WTC11 (cell line): ENCODE results near the gene MGAT5B. TPM values are rescaled to one million over a fixed set of nuclear protein-coding genes. Genes with fewer than 3 reads are reported as not detected.

ENCODE experiments used
- CREB1 ChIP-seq: sonication (generic); formaldehyde crosslinking; IDR thresholded peaks from 2 replicates; pipeline ENCODE4 v1.8.0; 2023; ENCODE audit warnings: mild to moderate bottlenecking, missing genetic modification reagents
- ETV6 ChIP-seq: sonication (generic); formaldehyde crosslinking; IDR thresholded peaks from 2 replicates; pipeline ENCODE4 v1.8.1; 2022; ENCODE audit warnings: mild to moderate bottlenecking, missing genetic modification reagents
- GABPB1 ChIP-seq: sonication (generic); formaldehyde crosslinking; IDR thresholded peaks from 2 replicates; pipeline ENCODE4 v1.8.1; 2023; ENCODE audit warnings: mild to moderate bottlenecking, missing genetic modification reagents
- GRHL2 ChIP-seq: fragments of 250-450 bp; sonication (Bioruptor Pico); IDR thresholded peaks from 2 replicates; pipeline ENCODE4 v1.8.0; 2022; ENCODE audit warnings: mild to moderate bottlenecking, moderate library complexity; ENCODE audit not compliant: insufficient replicate concordance, severe bottlenecking
- KAT7 ChIP-seq: sonication (generic); formaldehyde crosslinking; IDR thresholded peaks from 2 replicates; pipeline ENCODE4 v1.8.1; 2023; ENCODE audit warnings: missing genetic modification reagents, mild to moderate bottlenecking, borderline replicate concordance
- MYBL2 ChIP-seq: sonication (generic); formaldehyde crosslinking; IDR thresholded peaks from 2 replicates; pipeline ENCODE4 v1.8.1; 2023; ENCODE audit warnings: mild to moderate bottlenecking, moderate library complexity, missing genetic modification reagents
- NFATC4 ChIP-seq: fragments of 250-450 bp; sonication (Bioruptor Pico); IDR thresholded peaks from 2 replicates; pipeline ENCODE4 v1.9.0; 2021; ENCODE audit warnings: mild to moderate bottlenecking
- NR2C2 ChIP-seq: sonication (generic); formaldehyde crosslinking; IDR thresholded peaks from 2 replicates; pipeline ENCODE4 v1.8.0; 2022; ENCODE audit warnings: mild to moderate bottlenecking, missing genetic modification reagents
- TEAD1 ChIP-seq: sonication (generic); formaldehyde crosslinking; IDR thresholded peaks from 2 replicates; pipeline ENCODE4 v1.8.0; 2022; ENCODE audit warnings: mild to moderate bottlenecking, missing genetic modification reagents
- TEAD4 ChIP-seq: sonication (generic); formaldehyde crosslinking; IDR thresholded peaks from 2 replicates; pipeline ENCODE4 v1.8.0; 2022; ENCODE audit warnings: mild to moderate bottlenecking, missing genetic modification reagents
- ZNF121 ChIP-seq: sonication (generic); formaldehyde crosslinking; IDR thresholded peaks from 2 replicates; pipeline ENCODE4 v1.8.0; 2023; ENCODE audit warnings: missing genetic modification reagents
- ZNF263 ChIP-seq: sonication (generic); formaldehyde crosslinking; IDR thresholded peaks from 2 replicates; pipeline ENCODE4 v1.8.1; 2022; ENCODE audit warnings: low read depth, mild to moderate bottlenecking, moderate library complexity, missing genetic modification reagents
- total RNA-seq: library from RNA; stranded (reverse); gene quantifications from 3 replicates; pipeline ENCODE4 v1.2.3, GENCODE V29; 2021
- TF ChIP-seq, protein P1 (sequence below): sonication (generic); formaldehyde crosslinking; IDR thresholded peaks from 2 replicates; pipeline ENCODE4 v1.8.1; 2022; ENCODE audit warnings: mild to moderate bottlenecking, moderate library complexity, missing genetic modification reagents
- TF ChIP-seq, protein P2 (sequence below): sonication (generic); formaldehyde crosslinking; IDR thresholded peaks from 2 replicates; pipeline ENCODE4 v1.8.0; 2023; ENCODE audit warnings: missing genetic modification reagents
- TF ChIP-seq, protein P3 (sequence below): sonication (generic); formaldehyde crosslinking; IDR thresholded peaks from 2 replicates; pipeline ENCODE4 v1.8.0; 2022; ENCODE audit warnings: missing genetic modification reagents
- TF ChIP-seq, protein P4 (sequence below): sonication (generic); formaldehyde crosslinking; IDR thresholded peaks from 2 replicates; pipeline ENCODE4 v1.8.1; 2023; ENCODE audit warnings: mild to moderate bottlenecking, missing genetic modification reagents, moderate library complexity
- TF ChIP-seq, protein P5 (sequence below): sonication (generic); formaldehyde crosslinking; IDR thresholded peaks from 2 replicates; pipeline ENCODE4 v1.8.1; 2023; ENCODE audit warnings: mild to moderate bottlenecking, missing genetic modification reagents
- TF ChIP-seq, protein P6 (sequence below): sonication (generic); formaldehyde crosslinking; IDR thresholded peaks from 2 replicates; pipeline ENCODE4 v1.8.0; 2023; ENCODE audit warnings: mild to moderate bottlenecking, missing genetic modification reagents
- TF ChIP-seq, protein P7 (sequence below): sonication (generic); formaldehyde crosslinking; IDR thresholded peaks from 2 replicates; pipeline ENCODE4 v1.8.1; 2022; ENCODE audit warnings: missing genetic modification reagents, borderline replicate concordance
- TF ChIP-seq, protein P8 (sequence below): fragments of 250-450 bp; sonication (Bioruptor Pico); conservative IDR thresholded peaks from 2 replicates; pipeline ENCODE4 v1.9.0; 2021; ENCODE audit warnings: mild to moderate bottlenecking

Gene MGAT5B
- total RNA-seq, 1 experiment from 2014 or later, result 11.6 TPM

DNA sequence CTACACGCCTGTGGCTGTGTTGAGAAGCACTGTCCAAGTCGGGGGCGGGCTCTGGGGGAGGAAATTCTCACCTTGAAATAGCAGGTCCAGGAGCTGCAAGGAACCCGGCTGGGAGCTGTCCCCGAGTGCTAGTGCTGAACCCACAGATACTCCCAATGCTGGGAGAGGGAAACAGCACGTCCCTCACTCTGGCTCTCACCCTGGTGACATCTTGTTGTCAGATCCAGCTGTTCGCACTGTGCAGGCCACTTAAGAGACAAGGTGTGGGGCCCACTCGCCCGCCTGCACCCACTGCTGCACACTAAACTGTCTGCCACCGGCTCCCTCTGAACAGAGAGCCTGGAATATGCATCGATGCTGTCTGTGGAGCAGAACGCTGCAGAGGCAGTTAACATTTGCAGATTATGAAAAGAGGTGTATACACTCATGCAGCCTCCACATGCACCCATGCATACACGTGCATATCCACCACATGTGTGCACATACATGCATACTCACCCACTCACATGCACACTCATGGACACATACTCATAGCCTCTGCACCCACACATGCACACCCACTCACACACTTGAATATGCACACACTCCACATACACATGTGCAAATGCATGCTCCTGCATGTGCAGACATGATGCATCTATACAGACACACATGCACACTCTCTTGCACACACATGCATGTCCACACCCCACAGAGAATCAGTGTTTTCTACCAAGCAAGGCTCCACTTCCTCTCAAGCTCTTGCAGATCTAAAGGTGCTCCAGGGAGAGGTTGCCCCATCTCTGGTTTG, 42.0 kb downstream of the MGAT5B start (continued):
- TF ChIP-seq ETV6 (CRISPR knock-in tag) (0 out of 2 replicates have a peak, but pooled peaks have one; percentile 21), ZNF121 (CRISPR knock-in tag) (no peak), GRHL2 (CRISPR knock-in tag) (no peak), TEAD4 (CRISPR knock-in tag) (peak; percentile 73; the same call in 1 of the 2 replicates), TEAD1 (CRISPR knock-in tag) (peak; percentile 80), NR2C2 (CRISPR knock-in tag) (peak; percentile 51; the same call in 1 of the 2 replicates), ZNF263 (CRISPR knock-in tag) (no peak), GABPB1 (CRISPR knock-in tag) (no peak), KAT7 (no peak), CREB1 (CRISPR knock-in tag) (0 out of 2 replicates have a peak, but pooled peaks have one; percentile 26), NFATC4 (CRISPR knock-in tag) (no peak), MYBL2 (peak; percentile 78; the same call in 1 of the 2 replicates)
- TF ChIP-seq, protein P1, sequence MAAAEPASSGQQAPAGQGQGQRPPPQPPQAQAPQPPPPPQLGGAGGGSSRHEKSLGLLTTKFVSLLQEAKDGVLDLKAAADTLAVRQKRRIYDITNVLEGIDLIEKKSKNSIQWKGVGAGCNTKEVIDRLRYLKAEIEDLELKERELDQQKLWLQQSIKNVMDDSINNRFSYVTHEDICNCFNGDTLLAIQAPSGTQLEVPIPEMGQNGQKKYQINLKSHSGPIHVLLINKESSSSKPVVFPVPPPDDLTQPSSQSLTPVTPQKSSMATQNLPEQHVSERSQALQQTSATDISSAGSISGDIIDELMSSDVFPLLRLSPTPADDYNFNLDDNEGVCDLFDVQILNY (CRISPR knock-in tag), result no peak
- TF ChIP-seq, protein P2, sequence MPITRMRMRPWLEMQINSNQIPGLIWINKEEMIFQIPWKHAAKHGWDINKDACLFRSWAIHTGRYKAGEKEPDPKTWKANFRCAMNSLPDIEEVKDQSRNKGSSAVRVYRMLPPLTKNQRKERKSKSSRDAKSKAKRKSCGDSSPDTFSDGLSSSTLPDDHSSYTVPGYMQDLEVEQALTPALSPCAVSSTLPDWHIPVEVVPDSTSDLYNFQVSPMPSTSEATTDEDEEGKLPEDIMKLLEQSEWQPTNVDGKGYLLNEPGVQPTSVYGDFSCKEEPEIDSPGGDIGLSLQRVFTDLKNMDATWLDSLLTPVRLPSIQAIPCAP (CRISPR knock-in tag), result peak; percentile 60; the same call in 1 of the 2 replicates
- TF ChIP-seq, protein P3, sequence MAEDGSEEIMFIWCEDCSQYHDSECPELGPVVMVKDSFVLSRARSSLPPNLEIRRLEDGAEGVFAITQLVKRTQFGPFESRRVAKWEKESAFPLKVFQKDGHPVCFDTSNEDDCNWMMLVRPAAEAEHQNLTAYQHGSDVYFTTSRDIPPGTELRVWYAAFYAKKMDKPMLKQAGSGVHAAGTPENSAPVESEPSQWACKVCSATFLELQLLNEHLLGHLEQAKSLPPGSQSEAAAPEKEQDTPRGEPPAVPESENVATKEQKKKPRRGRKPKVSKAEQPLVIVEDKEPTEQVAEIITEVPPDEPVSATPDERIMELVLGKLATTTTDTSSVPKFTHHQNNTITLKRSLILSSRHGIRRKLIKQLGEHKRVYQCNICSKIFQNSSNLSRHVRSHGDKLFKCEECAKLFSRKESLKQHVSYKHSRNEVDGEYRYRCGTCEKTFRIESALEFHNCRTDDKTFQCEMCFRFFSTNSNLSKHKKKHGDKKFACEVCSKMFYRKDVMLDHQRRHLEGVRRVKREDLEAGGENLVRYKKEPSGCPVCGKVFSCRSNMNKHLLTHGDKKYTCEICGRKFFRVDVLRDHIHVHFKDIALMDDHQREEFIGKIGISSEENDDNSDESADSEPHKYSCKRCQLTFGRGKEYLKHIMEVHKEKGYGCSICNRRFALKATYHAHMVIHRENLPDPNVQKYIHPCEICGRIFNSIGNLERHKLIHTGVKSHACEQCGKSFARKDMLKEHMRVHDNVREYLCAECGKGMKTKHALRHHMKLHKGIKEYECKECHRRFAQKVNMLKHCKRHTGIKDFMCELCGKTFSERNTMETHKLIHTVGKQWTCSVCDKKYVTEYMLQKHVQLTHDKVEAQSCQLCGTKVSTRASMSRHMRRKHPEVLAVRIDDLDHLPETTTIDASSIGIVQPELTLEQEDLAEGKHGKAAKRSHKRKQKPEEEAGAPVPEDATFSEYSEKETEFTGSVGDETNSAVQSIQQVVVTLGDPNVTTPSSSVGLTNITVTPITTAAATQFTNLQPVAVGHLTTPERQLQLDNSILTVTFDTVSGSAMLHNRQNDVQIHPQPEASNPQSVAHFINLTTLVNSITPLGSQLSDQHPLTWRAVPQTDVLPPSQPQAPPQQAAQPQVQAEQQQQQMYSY (CRISPR knock-in tag), result 0 out of 2 replicates have a peak, but pooled peaks have one; percentile 12
- TF ChIP-seq, protein P4, sequence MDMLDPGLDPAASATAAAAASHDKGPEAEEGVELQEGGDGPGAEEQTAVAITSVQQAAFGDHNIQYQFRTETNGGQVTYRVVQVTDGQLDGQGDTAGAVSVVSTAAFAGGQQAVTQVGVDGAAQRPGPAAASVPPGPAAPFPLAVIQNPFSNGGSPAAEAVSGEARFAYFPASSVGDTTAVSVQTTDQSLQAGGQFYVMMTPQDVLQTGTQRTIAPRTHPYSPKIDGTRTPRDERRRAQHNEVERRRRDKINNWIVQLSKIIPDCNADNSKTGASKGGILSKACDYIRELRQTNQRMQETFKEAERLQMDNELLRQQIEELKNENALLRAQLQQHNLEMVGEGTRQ (CRISPR knock-in tag), result no peak
- TF ChIP-seq, protein P5, sequence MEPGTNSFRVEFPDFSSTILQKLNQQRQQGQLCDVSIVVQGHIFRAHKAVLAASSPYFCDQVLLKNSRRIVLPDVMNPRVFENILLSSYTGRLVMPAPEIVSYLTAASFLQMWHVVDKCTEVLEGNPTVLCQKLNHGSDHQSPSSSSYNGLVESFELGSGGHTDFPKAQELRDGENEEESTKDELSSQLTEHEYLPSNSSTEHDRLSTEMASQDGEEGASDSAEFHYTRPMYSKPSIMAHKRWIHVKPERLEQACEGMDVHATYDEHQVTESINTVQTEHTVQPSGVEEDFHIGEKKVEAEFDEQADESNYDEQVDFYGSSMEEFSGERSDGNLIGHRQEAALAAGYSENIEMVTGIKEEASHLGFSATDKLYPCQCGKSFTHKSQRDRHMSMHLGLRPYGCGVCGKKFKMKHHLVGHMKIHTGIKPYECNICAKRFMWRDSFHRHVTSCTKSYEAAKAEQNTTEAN (CRISPR knock-in tag), result peak; percentile 88; the same call in 1 of the 2 replicates
- TF ChIP-seq, protein P6, sequence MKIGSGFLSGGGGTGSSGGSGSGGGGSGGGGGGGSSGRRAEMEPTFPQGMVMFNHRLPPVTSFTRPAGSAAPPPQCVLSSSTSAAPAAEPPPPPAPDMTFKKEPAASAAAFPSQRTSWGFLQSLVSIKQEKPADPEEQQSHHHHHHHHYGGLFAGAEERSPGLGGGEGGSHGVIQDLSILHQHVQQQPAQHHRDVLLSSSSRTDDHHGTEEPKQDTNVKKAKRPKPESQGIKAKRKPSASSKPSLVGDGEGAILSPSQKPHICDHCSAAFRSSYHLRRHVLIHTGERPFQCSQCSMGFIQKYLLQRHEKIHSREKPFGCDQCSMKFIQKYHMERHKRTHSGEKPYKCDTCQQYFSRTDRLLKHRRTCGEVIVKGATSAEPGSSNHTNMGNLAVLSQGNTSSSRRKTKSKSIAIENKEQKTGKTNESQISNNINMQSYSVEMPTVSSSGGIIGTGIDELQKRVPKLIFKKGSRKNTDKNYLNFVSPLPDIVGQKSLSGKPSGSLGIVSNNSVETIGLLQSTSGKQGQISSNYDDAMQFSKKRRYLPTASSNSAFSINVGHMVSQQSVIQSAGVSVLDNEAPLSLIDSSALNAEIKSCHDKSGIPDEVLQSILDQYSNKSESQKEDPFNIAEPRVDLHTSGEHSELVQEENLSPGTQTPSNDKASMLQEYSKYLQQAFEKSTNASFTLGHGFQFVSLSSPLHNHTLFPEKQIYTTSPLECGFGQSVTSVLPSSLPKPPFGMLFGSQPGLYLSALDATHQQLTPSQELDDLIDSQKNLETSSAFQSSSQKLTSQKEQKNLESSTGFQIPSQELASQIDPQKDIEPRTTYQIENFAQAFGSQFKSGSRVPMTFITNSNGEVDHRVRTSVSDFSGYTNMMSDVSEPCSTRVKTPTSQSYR (CRISPR knock-in tag), result peak; percentile 54; the same call in 1 of the 2 replicates
- TF ChIP-seq, protein P7, sequence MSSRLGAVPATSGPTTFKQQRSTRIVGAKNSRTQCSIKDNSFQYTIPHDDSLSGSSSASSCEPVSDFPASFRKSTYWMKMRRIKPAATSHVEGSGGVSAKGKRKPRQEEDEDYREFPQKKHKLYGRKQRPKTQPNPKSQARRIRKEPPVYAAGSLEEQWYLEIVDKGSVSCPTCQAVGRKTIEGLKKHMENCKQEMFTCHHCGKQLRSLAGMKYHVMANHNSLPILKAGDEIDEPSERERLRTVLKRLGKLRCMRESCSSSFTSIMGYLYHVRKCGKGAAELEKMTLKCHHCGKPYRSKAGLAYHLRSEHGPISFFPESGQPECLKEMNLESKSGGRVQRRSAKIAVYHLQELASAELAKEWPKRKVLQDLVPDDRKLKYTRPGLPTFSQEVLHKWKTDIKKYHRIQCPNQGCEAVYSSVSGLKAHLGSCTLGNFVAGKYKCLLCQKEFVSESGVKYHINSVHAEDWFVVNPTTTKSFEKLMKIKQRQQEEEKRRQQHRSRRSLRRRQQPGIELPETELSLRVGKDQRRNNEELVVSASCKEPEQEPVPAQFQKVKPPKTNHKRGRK (CRISPR knock-in tag), result peak; percentile 80; the same call in 1 of the 2 replicates
- TF ChIP-seq, protein P8, sequence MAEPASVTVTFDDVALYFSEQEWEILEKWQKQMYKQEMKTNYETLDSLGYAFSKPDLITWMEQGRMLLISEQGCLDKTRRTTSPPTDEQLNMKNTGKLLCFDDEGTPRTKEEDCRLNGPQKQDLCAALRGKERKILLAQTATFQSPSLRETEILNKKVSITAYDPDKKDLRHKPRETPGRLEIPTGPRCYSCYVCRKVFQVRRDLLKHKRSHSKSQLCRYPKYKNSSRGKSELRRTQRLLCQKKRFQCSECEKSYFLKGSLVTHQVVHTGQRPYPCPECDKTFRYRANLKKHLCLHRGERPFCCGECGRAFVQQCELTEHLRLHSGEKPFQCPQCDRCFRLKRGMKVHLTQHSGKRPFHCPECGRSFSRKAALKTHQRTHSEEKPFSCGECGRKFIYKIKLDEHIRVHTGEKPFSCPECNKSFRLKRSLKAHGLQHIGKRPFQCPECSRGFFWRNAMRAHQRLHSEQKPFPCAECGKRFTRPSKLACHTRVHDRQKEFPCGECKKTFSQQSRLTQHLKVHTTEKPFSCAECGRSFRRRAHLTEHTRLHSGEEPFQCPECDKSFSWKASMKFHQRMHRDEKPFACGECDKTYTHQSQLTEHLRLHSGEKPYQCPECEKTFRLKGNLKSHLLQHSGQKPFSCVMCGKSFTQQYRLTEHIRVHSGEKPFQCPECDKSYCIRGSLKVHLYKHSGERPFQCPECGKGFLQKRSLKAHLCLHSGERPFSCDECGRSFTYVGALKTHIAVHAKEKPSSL (CRISPR knock-in tag), result no peak
